Naive B cell (primary cell): ENCODE measurements around the gene VPS16. TPM values are rescaled to one million over a fixed set of nuclear protein-coding genes. Genes with fewer than 3 reads are reported as not detected.

Experiments
- ATAC-seq, 2 donors: fragments of 150-1000 bp; cut with Tn5 transposase; 2 replicates each; pipeline ENCODE4 v1.10.0; 2021; ENCODE audit warnings: low read depth in 2 of 2, mild to moderate bottlenecking in 2 of 2, moderate library complexity in 2 of 2
- DNase-seq: peaks from one replicate; pipeline ENCODE4 v3.0.0; 2022
- H3K27ac Mint-ChIP-seq, 6 donors: one replicate each; pipeline ENCODE4 v1.8.0; 2020 to 2022; ENCODE audit warnings: mild to moderate bottlenecking in 6 of 6, mixed read lengths in 6 of 6, moderate library complexity in 5 of 6, inconsistent platforms in 2 of 6
- H3K27me3 Mint-ChIP-seq, 3 donors: one replicate each; pipeline ENCODE4 v1.8.0; 2021 to 2022; ENCODE audit warnings: mixed read lengths in 3 of 3, mild to moderate bottlenecking in 1 of 3
- H3K36me3 Mint-ChIP-seq, 2 donors: one replicate each; pipeline ENCODE4 v1.8.0; 2020 to 2022; ENCODE audit warnings: mixed read lengths in 2 of 2, inconsistent platforms in 1 of 2, mild to moderate bottlenecking in 1 of 2
- H3K4me1 Mint-ChIP-seq, 3 donors: one replicate each; pipeline ENCODE4 v1.8.0; 2020 to 2022; ENCODE audit warnings: mixed read lengths in 3 of 3, inconsistent platforms in 1 of 3, mild to moderate bottlenecking in 1 of 3, moderate library complexity in 1 of 3
- H3K4me3 Mint-ChIP-seq, 8 donors: one replicate each; pipeline ENCODE4 v1.8.0; 2020 to 2022; ENCODE audit warnings: mild to moderate bottlenecking in 8 of 8, mixed read lengths in 8 of 8, moderate library complexity in 8 of 8, inconsistent platforms in 2 of 8
- H3K9me3 Mint-ChIP-seq, 7 donors: one replicate each; pipeline ENCODE4 v1.8.0; 2020 to 2022; ENCODE audit warnings: mixed read lengths in 7 of 7, mild to moderate bottlenecking in 5 of 7, inconsistent platforms in 2 of 7, moderate library complexity in 1 of 7
- polyA plus RNA-seq, 6 donors: library from polyadenylated mRNA; unstranded; fragments of 300-500 nt; fragmentation: Illumina TruSeq; gene quantifications; one replicate each; pipeline ENCODE4 v1.2.3, GENCODE V29; 2021; ENCODE audit warnings: low read depth in 6 of 6

VPS16 gene
- polyA plus RNA-seq, 6 donors from 2014 or later: 23.2 to 36.6 (median 29.1) TPM

GRCh38 chr20:2872459-2873009 lies 32.0 kb downstream of the VPS16 start:
- H3K36me3 Mint-ChIP-seq: no peaks in the 10 kb centered on the region
- H3K9me3 Mint-ChIP-seq: no peaks in the 10 kb centered on the region
- peak overlapping the region in 5 of 6 donors; percentile 33 to 97 (median 94) for H3K27ac Mint-ChIP-seq
- DNase-seq (peak; percentile 60), ATAC-seq (peak; percentile 40)
- H3K4me1 Mint-ChIP-seq: peaks cover 38 to 49% (median 48%) of the 10 kb centered on the region in 3 donors
- peak overlapping the region; percentile 92 to 98 (median 96) for H3K4me3 Mint-ChIP-seq
- H3K27me3 Mint-ChIP-seq: peaks cover 0 to 9% (median 0%) of the 10 kb centered on the region in 3 donors

GRCh38 chr20:2873010-2873746 lies 32.6 kb downstream of the VPS16 start, which contains the start of gene PTPRA:
Gene PTPRA (plus strand): TSS chr20:2873481. CDS start chr20:2964278, 90,797 bp downstream.
- Mint-ChIP-seq H3K27ac (peak within 1 kb of the TSS; percentile 33 to 97 (median 87)), H3K4me1 (peaks cover 37 to 48% (median 47%) of the 10 kb centered on the region in 3 donors), H3K36me3 (no peaks in the 10 kb centered on the region), H3K9me3 (no peaks in the 10 kb centered on the region), H3K27me3 (peaks cover 0 to 9% (median 0%) of the 10 kb centered on the region in 3 donors), H3K4me3 (peak within 1 kb of the TSS; percentile 92 to 98 (median 96))
- ATAC-seq (peak; percentile 91 to 94), DNase-seq (peak; percentile 86)

GRCh38 chr20:2873747-2874041 lies 33.1 kb downstream of the VPS16 start:
- H3K9me3 Mint-ChIP-seq: no peaks in the 10 kb centered on the region
- ATAC-seq: peak; percentile 52 to 59
- H3K36me3 Mint-ChIP-seq: no peaks in the 10 kb centered on the region
- DNase-seq: peak; percentile 69
- H3K27ac Mint-ChIP-seq: peak overlapping the region in 5 of 6 donors; percentile 67 to 92 (median 71)
- H3K4me1 Mint-ChIP-seq: peaks cover 42 to 52% (median 51%) of the 10 kb centered on the region in 3 donors
- H3K4me3 Mint-ChIP-seq: peak overlapping the region; percentile 87 to 98 (median 94)
- H3K27me3 Mint-ChIP-seq: peaks cover 0 to 9% (median 0%) of the 10 kb centered on the region in 3 donors

- H3K27ac Mint-ChIP-seq: peak overlapping the region in 5 of 6 donors; percentile 60 to 92 (median 70)
- no peaks in the 10 kb centered on the region for H3K9me3 Mint-ChIP-seq
- peaks cover 46 to 57% (median 57%) of the 10 kb centered on the region in 3 donors for H3K4me1 Mint-ChIP-seq
- ATAC-seq (no peak), DNase-seq (no peak)
- peak overlapping the region; percentile 87 to 98 (median 94) for H3K4me3 Mint-ChIP-seq
- H3K27me3 Mint-ChIP-seq: peaks cover 0 to 9% (median 0%) of the 10 kb centered on the region in 3 donors
- no peaks in the 10 kb centered on the region for H3K36me3 Mint-ChIP-seq
Observed at GRCh38 chr20:2874456-2874855, 33.9 kb downstream of the VPS16 start.

GRCh38 chr20:2875690-2876203 lies 35.2 kb downstream of the VPS16 start:
- DNase-seq (no peak), ATAC-seq (no peak)
- H3K9me3 Mint-ChIP-seq: no peaks in the 10 kb centered on the region
- peaks cover 53 to 69% (median 66%) of the 10 kb centered on the region in 3 donors for H3K4me1 Mint-ChIP-seq
- peak overlapping the region in 7 of 8 donors; percentile 4 to 98 (median 74) for H3K4me3 Mint-ChIP-seq
- H3K27ac Mint-ChIP-seq: peak overlapping the region in 5 of 6 donors; percentile 3 to 77 (median 25)
- no peaks in the 10 kb centered on the region for H3K36me3 Mint-ChIP-seq
- H3K27me3 Mint-ChIP-seq: peaks cover 0 to 9% (median 0%) of the 10 kb centered on the region in 3 donors

- no peaks in the 10 kb centered on the region for H3K27me3 Mint-ChIP-seq
- no peak for DNase-seq
- peaks cover 40 to 68% (median 56%) of the 10 kb centered on the region in 3 donors for H3K4me1 Mint-ChIP-seq
- no peak overlapping the region for H3K4me3 Mint-ChIP-seq
- H3K9me3 Mint-ChIP-seq: no peaks in the 10 kb centered on the region
- no peak for ATAC-seq
- H3K36me3 Mint-ChIP-seq: peaks cover 0 to under 1% of the 10 kb centered on the region in 2 donors
- H3K27ac Mint-ChIP-seq: peak overlapping the region in 3 of 6 donors; percentile 24 to 43 (median 34)
Observed at GRCh38 chr20:2878515-2878914, 38.0 kb downstream of the VPS16 start.

- Mint-ChIP-seq H3K4me3 (no peak overlapping the region), H3K27me3 (no peaks in the 10 kb centered on the region), H3K9me3 (no peaks in the 10 kb centered on the region), H3K36me3 (peaks cover 0 to 7% of the 10 kb centered on the region in 2 donors), H3K4me1 (peaks cover 47 to 69% (median 59%) of the 10 kb centered on the region in 3 donors), H3K27ac (peak overlapping the region in 2 of 6 donors; percentile 34 to 80)
- no peak for DNase-seq
- ATAC-seq: no peak
Observed at GRCh38 chr20:2879146-2879545, 38.6 kb downstream of the VPS16 start.

- Mint-ChIP-seq H3K4me3 (no peak overlapping the region), H3K36me3 (peaks cover 0 to 7% of the 10 kb centered on the region in 2 donors), H3K27me3 (no peaks in the 10 kb centered on the region), H3K4me1 (peaks cover 40 to 69% (median 59%) of the 10 kb centered on the region in 3 donors), H3K9me3 (no peaks in the 10 kb centered on the region), H3K27ac (peak overlapping the region in 1 of 6 donors; percentile 79)
- ATAC-seq (no peak), DNase-seq (no peak)
Observed at GRCh38 chr20:2880650-2881049, 40.1 kb downstream of the VPS16 start.

GRCh38 chr20:2883726-2884637 lies 43.4 kb downstream of the VPS16 start:
- Mint-ChIP-seq H3K9me3 (no peaks in the 10 kb centered on the region), H3K4me3 (no peak overlapping the region), H3K27me3 (no peaks in the 10 kb centered on the region), H3K4me1 (peaks cover 38 to 61% (median 58%) of the 10 kb centered on the region in 3 donors), H3K36me3 (peaks cover 0 to 7% of the 10 kb centered on the region in 2 donors), H3K27ac (peak overlapping the region in 2 of 6 donors; percentile 39 to 77)
- ATAC-seq (no peak), DNase-seq (no peak)

- ATAC-seq: no peak
- H3K9me3 Mint-ChIP-seq: no peaks in the 10 kb centered on the region
- no peaks in the 10 kb centered on the region for H3K27me3 Mint-ChIP-seq
- H3K4me1 Mint-ChIP-seq: peaks cover 49 to 69% (median 67%) of the 10 kb centered on the region in 3 donors
- peaks cover 0 to 16% of the 10 kb centered on the region in 2 donors for H3K36me3 Mint-ChIP-seq
- peak overlapping the region in 1 of 8 donors; percentile 78 for H3K4me3 Mint-ChIP-seq
- no peak for DNase-seq
- peak overlapping the region in 4 of 6 donors; percentile 14 to 65 (median 40) for H3K27ac Mint-ChIP-seq
Observed at GRCh38 chr20:2887715-2888114, 47.2 kb downstream of the VPS16 start.

GRCh38 chr20:2888224-2888955 lies 47.8 kb downstream of the VPS16 start:
- Mint-ChIP-seq H3K36me3 (peaks cover 0 to 16% of the 10 kb centered on the region in 2 donors), H3K27me3 (no peaks in the 10 kb centered on the region), H3K9me3 (no peaks in the 10 kb centered on the region), H3K27ac (peak overlapping the region in 3 of 6 donors; percentile 41 to 64 (median 61)), H3K4me3 (peak overlapping the region in 1 of 8 donors; percentile 78), H3K4me1 (peaks cover 49 to 67% (median 64%) of the 10 kb centered on the region in 3 donors)
- no peak for ATAC-seq
- DNase-seq: no peak

GRCh38 chr20:2889209-2889608 lies 48.7 kb downstream of the VPS16 start:
- ATAC-seq: no peak
- H3K4me1 Mint-ChIP-seq: peaks cover 45 to 60% (median 59%) of the 10 kb centered on the region in 3 donors
- H3K9me3 Mint-ChIP-seq: peaks cover 0 to under 1% (median 0%) of the 10 kb centered on the region in 7 donors
- no peak for DNase-seq
- H3K4me3 Mint-ChIP-seq: no peak overlapping the region
- H3K27ac Mint-ChIP-seq: peak overlapping the region in 1 of 6 donors; percentile 14
- H3K27me3 Mint-ChIP-seq: no peaks in the 10 kb centered on the region
- H3K36me3 Mint-ChIP-seq: peaks cover 0 to 9% of the 10 kb centered on the region in 2 donors
